Measurements from ENCODE around the gene RIC8B. TPM values are rescaled to one million over a fixed set of nuclear protein-coding genes. Genes with fewer than 3 reads are reported as not detected.

The RIC8B gene
- total RNA-seq, 1 experiment from 2014 or later: 7.8 TPM

DNA sequence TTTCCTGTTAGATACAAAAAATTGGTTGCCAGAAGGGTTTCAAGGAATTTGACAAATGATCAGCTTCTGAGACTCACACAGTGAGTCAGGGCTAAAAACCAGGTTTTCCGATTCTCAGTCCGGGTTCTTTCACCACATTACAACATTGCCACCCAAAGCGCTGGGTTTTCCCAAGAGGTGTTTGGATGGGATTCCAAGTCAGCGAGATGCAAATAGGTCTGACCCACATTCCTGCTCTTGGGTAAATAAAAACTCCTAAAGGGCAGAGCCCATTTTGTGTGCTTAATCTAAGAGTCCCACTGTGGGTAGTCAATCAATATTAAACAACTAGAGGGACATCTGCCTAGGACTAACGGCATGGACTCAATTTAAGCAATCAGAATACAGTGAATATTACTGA, 5.4 kb upstream of the RIC8B start:
- Histone ChIP-seq H3K27me3 (replicated peaks; ENCODE audit: control insufficient read depth, insufficient read depth, low read length) (no peaks in the 10 kb centered on the region), H3K9me3 (no peaks in the 10 kb centered on the region), H3K4me1 (peaks cover 6% of the 10 kb centered on the region; the same call in 1 of the 2 replicates), H3K36me3 (ENCODE audit: control insufficient read depth, insufficient read depth, low read length) (no peaks in the 10 kb centered on the region), H3K4me3 (ENCODE audit: low read depth, low read length) (no peak overlapping the region)
- peaks cover 9% of the 10 kb centered on the region for H3K4me1 Mint-ChIP-seq (ENCODE audit: low read depth, unreplicated experiment)
- no peaks in the 10 kb centered on the region for H3K27me3 Mint-ChIP-seq (ENCODE audit: insufficient read depth, unreplicated experiment)
- BruUV-seq (replicated peaks): no TSS peak
- peak in 1 of 2 experiments; percentile 9 for DNase-seq
- H3K9me3 Mint-ChIP-seq (ENCODE audit: unreplicated experiment): no peaks in the 10 kb centered on the region
- H3K36me3 Mint-ChIP-seq (ENCODE audit: insufficient read depth, unreplicated experiment): peaks cover 4% of the 10 kb centered on the region
- H3K4me3 Mint-ChIP-seq (ENCODE audit: unreplicated experiment): no peak overlapping the region
- POLR2A ChIA-PET: no interaction called here
- no peak overlapping the region for H3K27ac Mint-ChIP-seq (ENCODE audit: unreplicated experiment)
- CTCF ChIA-PET: no interaction called here
- TF ChIP-seq CTCF (IDR thresholded peaks at IDR 0.05; ENCODE audit: insufficient read depth in 1 of 2, low read depth in 1 of 2, low read length in 1 of 2, severe bottlenecking in 1 of 2, unreplicated experiment in 1 of 2): no peak
- intact Hi-C loops (cut with micrococcal nuclease; ENCODE audit: unreplicated experiment): no loop called here

DNA sequence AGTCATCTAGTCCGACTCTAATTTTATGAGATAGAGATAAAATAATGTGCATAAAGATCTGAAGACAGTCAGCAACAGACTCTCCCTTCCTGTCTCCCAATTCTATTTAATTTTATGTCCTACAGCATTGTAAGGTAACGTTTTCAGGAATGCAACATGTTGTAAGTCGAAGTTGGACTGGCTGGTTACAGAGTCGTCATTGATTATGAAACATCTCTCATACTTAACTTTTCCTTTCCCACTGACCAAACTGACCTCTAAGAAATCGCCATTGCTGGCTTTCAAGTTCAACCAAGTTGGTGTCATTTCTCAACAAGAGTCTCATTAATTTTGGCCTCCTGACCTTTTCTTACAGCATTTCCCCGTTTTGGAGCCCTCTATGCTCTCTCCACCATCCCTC, 4.9 kb upstream of the RIC8B start:
- Histone ChIP-seq H3K9me3 (no peaks in the 10 kb centered on the region), H3K4me1 (peaks cover 6% of the 10 kb centered on the region; the same call in 1 of the 2 replicates), H3K27me3 (replicated peaks; ENCODE audit: control insufficient read depth, insufficient read depth, low read length) (no peaks in the 10 kb centered on the region), H3K36me3 (ENCODE audit: control insufficient read depth, insufficient read depth, low read length) (no peaks in the 10 kb centered on the region), H3K4me3 (ENCODE audit: low read depth, low read length) (no peak overlapping the region)
- no peak for DNase-seq
- H3K4me1 Mint-ChIP-seq (ENCODE audit: low read depth, unreplicated experiment): peaks cover 9% of the 10 kb centered on the region
- no peak for TF ChIP-seq CTCF (IDR thresholded peaks at IDR 0.05; ENCODE audit: insufficient read depth in 1 of 2, low read depth in 1 of 2, low read length in 1 of 2, severe bottlenecking in 1 of 2, unreplicated experiment in 1 of 2)
- CTCF ChIA-PET: no interaction called here
- BruUV-seq (replicated peaks): no TSS peak
- H3K9me3 Mint-ChIP-seq (ENCODE audit: unreplicated experiment): no peaks in the 10 kb centered on the region
- H3K27me3 Mint-ChIP-seq (ENCODE audit: insufficient read depth, unreplicated experiment): no peaks in the 10 kb centered on the region
- H3K27ac Mint-ChIP-seq (ENCODE audit: unreplicated experiment): peak overlapping the region; percentile 45
- H3K4me3 Mint-ChIP-seq (ENCODE audit: unreplicated experiment): no peak overlapping the region
- intact Hi-C loops (cut with micrococcal nuclease; ENCODE audit: unreplicated experiment): no loop called here
- POLR2A ChIA-PET: no interaction called here
- peaks cover 8% of the 10 kb centered on the region for H3K36me3 Mint-ChIP-seq (ENCODE audit: insufficient read depth, unreplicated experiment)

DNA sequence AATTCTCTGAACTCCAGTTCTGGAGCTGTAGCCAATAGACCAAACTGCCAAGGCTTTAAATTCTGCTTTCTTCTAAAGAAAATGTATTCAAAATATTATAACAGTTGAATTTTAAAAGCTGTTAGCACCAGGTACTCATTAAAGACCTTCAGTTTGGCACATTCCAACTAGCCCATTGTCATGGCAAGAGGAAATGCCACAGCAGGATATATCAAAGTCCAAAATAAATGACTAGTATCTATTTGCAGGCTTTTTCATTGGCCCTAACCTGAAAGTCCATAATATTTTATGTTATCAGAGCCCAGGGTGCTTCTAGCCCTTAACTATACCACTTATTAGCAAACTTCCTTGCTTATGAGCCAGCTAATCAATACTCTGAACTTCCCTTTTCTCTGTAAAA, 3.1 kb upstream of the RIC8B start:
- POLR2A ChIA-PET: no interaction called here
- H3K27me3 ChIP-seq (replicated peaks; ENCODE audit: control insufficient read depth, insufficient read depth, low read length): no peaks in the 10 kb centered on the region
- no peak overlapping the region for H3K4me3 ChIP-seq (ENCODE audit: low read depth, low read length)
- H3K9me3 Mint-ChIP-seq (ENCODE audit: unreplicated experiment): no peaks in the 10 kb centered on the region
- peaks cover 8% of the 10 kb centered on the region for H3K36me3 Mint-ChIP-seq (ENCODE audit: insufficient read depth, unreplicated experiment)
- no peaks in the 10 kb centered on the region for H3K36me3 ChIP-seq (ENCODE audit: control insufficient read depth, insufficient read depth, low read length)
- peaks cover 11% of the 10 kb centered on the region; the same call in 1 of the 2 replicates for H3K4me1 ChIP-seq
- no peak overlapping the region for H3K27ac Mint-ChIP-seq (ENCODE audit: unreplicated experiment)
- no peak for DNase-seq
- no peaks in the 10 kb centered on the region for H3K9me3 ChIP-seq
- no TSS peak for BruUV-seq (replicated peaks)
- H3K27me3 Mint-ChIP-seq (ENCODE audit: insufficient read depth, unreplicated experiment): no peaks in the 10 kb centered on the region
- CTCF ChIA-PET: interaction anchor here (0.6 kb wide), 1 partner anchor 65 kb away, joined by 3 read pairs; no protein-coding TSS in a partner anchor
- H3K4me3 Mint-ChIP-seq (ENCODE audit: unreplicated experiment): no peak overlapping the region
- peaks cover 14% of the 10 kb centered on the region for H3K4me1 Mint-ChIP-seq (ENCODE audit: low read depth, unreplicated experiment)
- TF ChIP-seq CTCF (IDR thresholded peaks at IDR 0.05; ENCODE audit: insufficient read depth in 1 of 2, low read depth in 1 of 2, low read length in 1 of 2, severe bottlenecking in 1 of 2, unreplicated experiment in 1 of 2): no peak
- intact Hi-C loops (cut with micrococcal nuclease; ENCODE audit: unreplicated experiment): loop anchor here (5.0 kb wide), 1 partner anchor 186 kb away; the partner anchor contains the start of gene TMEM263

All from Caco-2 (cell line).